HG03575 (cell line): ENCODE measurements around the gene ACTL8.

Source experiments
- ATAC-seq: cut with Tn5 transposase; IDR thresholded peaks from one replicate; pipeline ENCODE4 v1.9.1; 2021; ENCODE audit not compliant: unreplicated experiment, insufficient number of reproducible peaks, low FRiP score; ENCODE audit errors: extremely low read depth

ACTL8 gene

DNA sequence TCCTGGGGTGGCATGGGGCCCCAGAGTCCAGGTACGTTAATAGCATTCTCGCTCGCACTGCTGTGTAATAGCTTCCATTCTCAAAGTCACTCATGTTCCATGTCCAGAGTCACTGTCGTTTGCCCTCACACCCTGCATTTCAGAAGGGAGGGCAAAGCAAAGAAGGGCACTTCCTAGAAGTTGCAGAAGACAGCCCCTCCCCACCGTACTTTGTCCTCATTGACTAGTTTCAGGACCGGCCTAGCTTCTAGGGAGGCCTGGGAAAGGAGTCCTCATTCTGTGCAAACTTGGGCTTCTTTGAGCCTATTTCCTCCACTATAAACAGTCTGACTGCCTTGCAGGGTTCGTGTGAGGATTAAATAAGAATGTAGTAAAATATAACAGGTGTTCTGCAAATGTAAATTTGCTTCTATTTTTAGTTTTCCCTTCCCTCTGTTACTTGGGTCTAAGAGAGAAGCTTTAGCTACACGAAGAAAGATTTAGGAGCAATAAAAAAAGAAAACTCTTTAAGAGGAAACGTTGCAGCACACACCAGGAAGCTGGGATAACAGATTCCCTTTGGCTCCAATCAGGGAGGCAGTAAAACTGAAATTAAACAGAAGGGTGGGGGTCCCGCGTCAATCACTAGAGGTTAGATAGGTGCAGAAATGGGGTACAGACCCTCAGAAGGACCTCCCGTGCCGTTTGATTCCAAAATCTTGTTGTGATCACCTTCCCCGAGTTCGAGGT, 40.1 kb downstream of the ACTL8 start:
- ATAC-seq = no peak

DNA sequence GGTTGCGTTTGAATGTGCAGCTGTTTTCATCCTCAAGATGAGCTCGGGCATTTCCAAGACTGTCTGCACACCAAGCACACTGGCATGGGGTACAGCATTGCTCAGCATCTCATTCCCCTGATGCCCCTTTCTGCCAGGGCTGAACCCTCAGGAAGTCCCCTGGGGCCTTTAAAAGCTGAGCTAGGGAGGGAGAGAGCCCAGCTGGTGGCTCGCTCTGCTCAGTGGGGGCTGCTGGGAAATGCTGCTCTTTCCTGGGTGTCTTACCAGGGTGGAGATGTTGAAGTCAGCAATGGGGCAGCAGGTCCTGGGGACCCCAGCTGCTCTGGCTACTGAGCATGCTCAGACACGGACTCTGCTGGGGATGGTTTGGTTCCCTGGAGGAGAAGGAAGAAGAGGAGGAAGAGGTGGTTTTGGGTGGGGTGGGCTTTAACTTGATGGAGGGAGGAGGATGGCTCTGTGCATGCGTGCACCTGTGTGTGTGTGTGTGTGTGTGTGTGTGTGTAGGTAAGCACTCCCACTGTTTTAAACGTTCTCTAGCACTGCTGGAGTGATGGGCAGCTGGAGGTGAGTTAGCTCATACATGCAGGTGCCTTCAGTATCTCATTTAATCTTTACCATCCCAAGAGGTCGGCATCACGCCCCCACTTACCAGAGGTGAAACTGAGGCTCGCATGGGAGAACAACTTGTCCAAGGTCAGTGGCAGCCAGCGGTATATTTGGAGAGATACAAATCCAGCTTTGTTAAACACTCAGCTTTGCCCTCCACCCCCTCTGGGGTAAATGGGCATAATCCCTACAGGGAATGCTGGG, 40.9 kb downstream of the ACTL8 start:
- no peak for ATAC-seq

DNA sequence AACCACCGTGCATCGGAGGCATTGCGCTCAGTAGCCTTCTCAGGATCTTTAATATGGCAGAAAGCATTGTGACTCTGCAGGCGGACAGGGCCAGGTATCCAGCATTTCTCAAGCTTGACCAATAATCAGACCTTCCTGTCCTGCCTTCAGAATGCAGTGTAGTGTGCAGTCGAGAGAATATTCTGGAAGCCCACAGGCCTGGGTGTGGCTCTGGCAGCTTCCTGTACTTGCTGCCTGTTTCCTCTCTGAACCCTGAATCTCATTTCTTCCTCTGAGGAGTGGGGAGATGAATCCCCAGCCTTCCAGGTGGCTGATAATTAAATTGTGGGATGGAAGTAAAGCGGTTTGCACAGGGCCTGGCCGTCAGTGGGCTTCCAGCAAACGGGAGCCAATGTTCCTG, 42.3 kb downstream of the ACTL8 start:
- no peak for ATAC-seq

DNA sequence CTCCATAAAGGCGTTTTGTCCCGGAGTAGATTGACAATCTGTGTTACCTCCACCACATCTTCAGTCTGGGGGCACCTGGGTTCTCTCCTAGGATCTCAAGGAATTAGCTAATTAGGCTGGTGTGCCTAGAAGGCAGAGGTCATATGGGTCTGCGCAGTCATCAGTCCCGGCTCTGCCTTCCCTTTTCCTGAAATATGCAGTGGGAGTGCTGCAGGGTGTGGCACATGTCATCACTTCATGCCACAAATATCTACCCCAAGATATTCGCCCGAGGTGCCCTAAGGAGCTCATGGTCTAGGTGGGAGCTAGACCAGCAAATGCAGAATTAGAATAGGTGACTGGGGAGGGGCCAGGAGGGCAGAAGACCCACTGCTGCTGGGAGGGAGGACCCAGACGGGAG, 42.9 kb downstream of the ACTL8 start:
- no peak for ATAC-seq

DNA sequence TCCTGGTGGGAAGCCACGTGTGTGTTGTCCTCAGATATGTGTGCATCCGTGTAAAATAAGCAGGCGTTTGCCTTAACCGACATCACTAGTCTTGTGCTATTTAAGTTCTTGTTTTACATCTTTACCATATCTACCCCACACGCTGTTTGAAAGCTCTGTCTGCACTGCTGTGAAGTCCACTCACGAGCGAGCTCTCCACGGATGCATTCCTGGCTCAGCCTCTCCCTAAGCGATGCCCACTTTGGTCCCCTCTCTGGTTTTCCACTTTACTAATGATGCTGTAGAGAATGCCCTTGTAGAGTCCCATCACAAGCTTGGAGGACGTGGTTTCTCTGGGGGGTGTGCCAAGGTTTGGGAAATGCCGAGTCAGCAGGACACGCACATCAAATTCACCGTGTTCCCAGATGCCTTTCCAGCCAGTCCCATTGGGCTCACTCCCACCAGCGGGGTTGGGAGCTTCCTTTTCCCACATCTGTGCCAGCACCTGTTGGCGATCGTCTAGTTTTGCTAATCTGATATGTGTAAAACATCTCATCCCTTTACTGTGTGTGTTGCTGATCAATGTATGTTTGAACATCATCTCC, 43.8 kb downstream of the ACTL8 start:
- ATAC-seq = no peak

DNA sequence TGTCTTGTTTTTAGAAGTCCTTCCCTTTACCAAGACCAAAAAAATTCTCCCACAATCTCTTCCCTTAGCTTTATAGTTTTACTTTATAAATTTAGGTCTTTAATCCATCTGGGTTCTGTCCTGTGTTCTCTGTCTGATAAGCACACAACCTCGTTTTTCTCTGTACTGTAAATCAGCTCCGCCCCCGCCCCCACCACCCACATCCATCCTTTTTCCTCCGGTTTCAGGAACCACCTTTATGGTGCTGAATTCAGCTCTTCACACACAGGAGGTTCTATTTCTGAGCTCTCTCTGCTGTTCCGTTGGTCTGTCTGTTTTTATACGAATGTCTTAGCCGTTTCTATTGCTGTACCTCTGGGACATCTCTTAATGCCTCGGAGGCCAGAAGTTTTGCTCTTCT, 44.5 kb downstream of the ACTL8 start:
- ATAC-seq = no peak

DNA sequence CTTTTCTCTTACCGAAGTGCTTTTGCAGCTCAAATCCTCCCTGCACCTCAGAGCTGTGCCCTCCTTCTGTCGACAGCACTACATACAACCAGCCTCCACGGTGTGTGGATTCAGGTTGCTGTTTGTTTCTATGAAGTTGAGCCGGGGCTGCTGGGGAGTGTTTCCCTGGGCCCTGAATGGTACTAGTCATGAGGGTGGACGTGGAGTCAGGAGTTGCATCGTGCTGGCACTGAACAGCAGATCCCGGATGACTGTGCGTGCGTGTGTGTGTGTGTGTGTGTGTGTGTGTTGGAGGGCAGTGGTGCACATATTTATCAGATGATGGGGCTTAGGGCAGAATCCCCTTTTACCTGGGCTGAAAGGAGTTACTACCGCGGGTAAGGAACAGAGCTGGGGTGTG, 47.0 kb downstream of the ACTL8 start:
- ATAC-seq = no peak

DNA sequence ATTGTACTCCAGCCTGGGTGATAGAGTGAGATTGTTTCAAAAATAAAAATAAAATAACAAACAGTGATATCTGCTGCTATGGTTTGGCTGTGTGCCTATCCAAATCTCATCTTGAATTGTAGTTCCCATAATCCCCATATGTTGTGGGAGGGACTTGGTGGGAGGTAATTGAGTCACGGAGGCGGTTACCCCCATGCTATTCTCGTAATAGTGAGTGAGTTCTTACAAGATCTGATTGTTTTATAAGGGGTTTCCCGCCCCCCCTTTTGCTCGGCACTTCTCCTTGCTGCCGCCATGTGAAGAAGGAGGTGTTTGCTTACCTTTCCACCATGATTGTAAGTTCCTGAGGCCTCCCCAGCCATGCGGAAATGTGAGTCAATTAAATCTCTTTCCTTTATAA, 47.8 kb downstream of the ACTL8 start:
- no peak for ATAC-seq

DNA sequence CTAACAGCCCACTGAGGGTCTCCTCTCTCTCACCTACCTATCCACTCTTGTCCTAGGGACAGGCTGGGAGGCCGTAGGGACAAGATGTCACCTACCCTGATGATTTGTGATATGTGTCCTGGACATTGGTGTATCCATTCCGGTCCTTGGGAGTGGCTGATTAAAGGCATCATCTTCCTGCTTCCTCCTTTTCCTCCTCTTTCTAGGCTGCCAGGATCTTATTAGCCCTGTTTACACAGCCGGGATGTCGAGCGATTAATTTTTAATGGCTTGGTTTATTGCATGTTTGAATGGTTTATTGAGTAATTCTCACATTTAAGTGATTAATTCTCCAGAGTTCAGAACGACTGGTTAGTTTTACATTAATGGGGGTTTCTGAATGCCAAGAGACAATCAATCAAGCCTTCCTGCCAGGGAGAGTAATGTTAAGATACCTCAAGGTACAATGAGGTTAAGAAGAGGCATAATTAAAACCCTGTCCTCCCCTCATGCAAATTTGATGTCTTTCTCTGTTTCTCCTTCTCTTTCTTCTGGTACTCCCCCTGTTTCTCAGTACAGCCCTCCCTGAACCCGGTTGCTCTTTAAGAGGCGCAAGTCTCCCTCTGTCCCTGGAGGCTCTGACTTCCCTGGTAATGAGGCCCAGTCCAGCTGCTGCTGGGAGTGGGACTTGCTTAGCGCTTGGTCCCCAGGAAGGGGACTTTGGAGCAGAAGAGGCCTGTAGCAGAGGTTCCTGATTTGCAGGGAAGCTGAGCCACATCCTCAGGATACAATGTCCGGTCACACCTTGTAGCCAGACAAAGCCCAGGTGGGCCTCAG, 50.9 kb downstream of the ACTL8 start:
- ATAC-seq = no peak

DNA sequence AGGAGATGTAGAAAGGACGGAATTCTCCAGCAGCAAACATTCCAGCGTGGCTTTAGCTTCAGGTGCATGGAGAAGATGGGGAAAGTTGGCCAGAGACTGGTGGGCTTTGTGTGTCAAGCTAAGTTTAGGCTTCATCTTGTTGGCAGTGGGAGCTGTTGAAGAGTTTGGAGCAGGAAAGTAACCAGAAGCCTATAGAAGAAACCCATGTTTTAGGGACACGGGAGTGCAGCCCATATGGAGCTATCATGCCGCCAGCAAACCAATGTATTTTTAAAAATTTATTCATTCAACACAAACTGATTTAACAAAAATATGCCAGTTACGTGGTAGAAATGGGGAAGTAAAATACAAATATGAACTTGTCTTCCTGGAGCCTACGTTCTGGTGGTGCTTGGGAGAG, 53.7 kb downstream of the ACTL8 start:
- ATAC-seq = no peak

DNA sequence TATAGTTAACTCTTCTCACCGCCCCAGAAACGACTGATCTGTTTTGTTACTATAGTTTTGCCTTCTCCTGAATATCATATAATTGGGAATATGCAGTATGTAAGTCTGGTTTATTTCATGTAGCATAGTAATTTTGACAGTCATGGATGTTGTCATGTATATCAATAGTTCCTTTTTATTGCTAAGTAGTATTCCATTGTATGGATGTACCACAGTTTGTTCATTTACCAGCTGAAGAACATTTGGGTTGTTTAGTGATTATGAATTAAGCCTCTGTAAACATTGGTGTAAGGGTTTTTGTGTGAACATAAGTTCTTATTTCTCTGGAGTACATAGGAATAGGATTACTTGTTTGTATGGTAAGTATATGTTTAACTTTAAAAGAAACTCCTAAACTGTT, 55.5 kb downstream of the ACTL8 start:
- ATAC-seq = no peak

DNA sequence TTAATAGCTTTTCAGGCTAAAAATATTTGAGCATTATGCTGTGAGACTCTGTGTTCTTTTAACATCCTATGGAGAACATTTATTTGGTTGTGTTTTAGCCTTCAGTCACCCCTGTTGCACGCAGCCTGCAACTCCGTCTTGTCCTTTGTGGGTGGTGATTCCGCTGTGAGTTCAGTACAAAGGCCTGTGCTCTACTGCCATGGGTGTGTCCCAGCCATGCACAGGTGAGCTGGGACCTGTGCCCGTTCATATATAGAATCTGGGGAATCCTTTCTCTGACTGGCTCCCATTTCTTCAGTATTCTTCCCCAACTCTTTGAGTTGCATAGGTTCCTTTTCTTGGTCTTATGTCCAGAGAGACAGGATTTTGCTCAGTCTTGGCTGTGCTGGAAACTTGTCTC, 61.4 kb downstream of the ACTL8 start:
- no peak for ATAC-seq

DNA sequence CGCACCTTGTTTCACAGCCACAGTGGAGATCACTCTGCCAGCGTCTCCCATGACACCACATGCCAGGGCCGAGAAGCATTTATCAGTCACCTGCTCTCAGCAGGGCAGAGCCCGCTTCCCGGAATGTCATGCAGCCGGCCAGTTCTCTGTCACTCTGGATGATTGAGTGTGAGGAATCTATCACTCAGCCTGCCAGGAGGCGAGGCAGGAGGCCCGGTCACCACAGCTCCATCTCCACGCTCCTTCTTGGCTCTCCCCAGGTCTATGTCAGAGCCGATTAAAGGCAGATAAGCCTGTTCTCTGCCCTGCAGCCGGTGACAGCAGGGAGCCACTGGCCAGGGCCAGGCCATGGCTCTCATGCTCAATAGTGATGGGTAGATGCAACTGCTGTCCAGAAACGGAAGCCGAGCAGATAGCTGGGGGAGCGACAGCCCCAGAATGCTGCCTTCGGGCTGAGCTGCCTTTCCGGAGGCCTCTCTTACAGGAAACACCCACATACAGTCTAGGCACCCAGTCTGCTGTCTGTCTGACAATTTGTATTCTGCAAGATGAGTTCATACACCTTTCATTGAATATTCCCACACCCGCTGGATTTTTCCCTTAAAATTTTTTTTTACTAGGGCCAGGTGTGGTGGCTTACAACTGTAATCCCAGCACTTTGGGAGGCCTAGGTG, 64.1 kb downstream of the ACTL8 start:
- no peak for ATAC-seq

DNA sequence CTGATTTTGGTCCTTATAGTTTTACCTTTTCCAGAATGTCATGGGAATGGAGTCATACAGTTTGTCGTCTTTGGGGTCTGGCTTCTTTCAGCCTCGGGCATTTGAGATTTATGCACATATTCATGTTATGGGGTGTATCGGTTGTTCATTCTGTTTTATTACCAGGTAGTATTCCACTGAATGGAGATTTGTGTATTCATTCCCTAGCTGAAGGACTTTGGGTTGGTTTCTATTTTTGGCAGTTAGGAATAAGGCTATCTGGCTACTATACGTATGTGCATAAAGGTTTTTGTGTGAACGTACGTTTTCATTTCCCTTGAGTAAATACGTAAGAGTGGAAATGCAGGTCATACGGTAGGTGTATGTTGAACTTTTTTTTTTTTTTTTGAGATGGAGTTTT, 65.1 kb downstream of the ACTL8 start:
- no peak for ATAC-seq

DNA sequence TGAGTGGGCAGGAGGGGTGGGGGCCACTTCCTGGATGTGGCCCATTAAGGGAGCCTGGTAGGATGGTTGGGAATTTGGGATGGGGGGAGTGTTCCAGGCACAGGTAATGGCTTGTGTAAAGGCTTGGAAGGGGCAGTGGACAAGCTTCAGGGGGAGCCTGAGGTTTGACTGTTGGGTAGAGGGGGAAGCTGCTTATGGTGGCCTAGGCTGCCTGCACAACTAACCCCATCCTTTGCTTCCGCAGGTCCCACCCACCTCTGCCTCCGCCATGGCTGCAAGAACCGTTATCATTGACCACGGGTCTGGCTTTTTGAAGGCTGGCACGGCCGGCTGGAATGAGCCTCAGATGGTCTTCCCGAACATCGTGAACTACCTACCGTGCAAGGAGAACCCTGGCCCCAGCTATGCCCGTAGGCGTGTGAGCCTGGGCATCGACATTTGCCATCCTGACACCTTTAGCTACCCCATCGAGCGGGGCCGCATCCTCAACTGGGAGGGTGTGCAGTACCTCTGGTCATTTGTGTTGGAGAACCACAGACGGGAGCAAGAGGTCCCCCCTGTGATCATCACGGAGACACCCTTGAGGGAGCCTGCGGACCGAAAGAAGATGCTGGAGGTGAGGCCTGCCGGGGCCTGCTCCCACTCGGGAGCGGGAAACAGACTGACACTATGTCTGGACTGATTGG, 67.8 kb downstream of the ACTL8 start:
- ATAC-seq = no peak

DNA sequence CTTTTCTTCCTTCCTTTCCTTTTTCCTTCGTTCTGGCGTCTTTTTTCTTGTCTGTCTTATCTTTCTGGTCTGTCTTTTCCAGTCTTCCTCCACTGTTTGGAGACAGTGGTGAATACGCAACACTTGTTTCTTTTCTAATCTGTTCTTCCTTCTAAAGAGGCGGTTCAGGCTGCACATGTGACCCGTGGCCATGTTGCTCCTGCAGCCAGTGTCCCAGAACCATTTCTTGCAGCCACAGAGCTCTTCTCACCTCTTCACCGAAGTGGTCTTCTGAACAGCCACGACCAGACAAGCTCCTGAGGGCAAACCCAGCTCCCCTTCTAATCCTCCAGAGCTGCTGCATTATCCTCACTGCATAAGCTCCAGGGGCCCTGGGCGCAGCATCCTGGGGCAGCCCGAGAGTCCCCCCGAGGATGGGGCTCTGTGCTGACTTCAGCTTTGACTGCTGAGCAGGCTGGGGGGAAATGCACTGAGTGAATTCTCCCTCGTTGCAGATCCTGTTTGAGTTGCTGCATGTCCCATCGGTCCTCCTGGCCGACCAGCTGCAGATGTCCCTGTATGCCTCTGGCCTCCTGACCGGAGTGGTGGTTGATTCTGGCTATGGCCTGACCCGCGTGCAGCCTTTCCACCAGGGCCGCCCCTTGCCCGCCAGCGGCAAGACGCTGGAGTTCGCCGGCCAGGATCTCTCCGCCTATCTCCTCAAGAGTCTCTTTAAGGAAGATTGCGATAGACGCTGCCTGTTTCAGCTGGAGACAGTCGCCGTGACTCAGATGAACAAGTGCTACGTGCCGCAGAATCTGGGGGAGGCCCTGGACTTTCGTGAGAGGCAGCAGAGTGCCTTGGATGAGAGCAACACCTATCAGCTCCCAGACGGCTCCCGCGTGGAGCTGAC, 70.4 kb downstream of the ACTL8 start:
- ATAC-seq = no peak

DNA sequence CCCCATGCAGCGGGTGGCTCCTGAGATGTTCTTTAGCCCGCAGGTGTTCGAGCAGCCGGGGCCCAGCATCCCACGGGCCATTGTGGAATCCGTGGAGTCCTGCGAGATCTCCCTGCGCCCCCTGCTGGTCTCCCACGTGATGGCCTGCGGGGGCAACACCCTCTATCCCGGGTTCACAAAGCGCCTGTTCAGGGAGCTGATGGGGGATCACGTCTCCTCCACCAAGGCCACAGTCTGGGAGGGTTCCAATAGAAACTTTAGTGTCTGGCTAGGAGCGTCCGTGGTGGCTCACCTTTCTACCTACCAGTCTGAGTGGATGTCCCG, 71.0 kb downstream of the ACTL8 start:
- no peak for ATAC-seq

DNA sequence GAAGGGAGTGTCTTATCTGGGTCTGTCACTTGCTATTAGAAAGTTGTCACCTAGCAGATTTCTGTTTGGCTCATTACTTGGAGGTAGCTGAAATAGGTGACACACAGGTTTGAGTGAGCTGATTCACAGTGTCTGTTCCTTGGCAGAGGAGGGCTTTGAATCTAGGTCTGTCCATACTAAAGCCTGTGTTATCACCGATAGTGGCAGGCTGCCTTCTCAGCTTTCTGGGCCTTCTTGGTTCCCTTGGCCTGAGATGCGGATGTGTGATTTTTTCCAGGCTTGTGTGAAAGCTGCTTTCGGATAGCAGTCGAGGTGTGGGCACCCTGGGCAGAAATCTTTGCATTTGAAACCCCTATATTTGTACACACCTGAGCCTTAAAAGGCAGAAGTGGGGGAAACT, 73.9 kb downstream of the ACTL8 start:
- no peak for ATAC-seq
